Natural killer cell (primary cell): ENCODE data around the gene PGS1. TPM values are rescaled to one million over a fixed set of nuclear protein-coding genes. Genes with fewer than 3 reads are reported as not detected.
A peak's percentile ranks its signal among the peaks of the same experiment; 100 is the strongest.

Experiments
- ATAC-seq, 3 donors: fragments of 150-1000 bp in 2 of 3; fragments of 200-7000 bp in 1 of 3; cut with Tn5 transposase; 1 replicate in 1 of 3; 2 replicates in 2 of 3; pipeline ENCODE4 v1.10.0; 2021; ENCODE audit warnings: mild to moderate bottlenecking in 2 of 3, moderate library complexity in 2 of 3
- DNase-seq, 2 donors: peaks; one replicate each; pipeline versions ENCODE4 v3.0.0 to v3.0.0-alpha.2; 2013 to 2021; ENCODE audit warnings: mixed read lengths in 1 of 2
- H3K27ac ChIP-seq: one replicate; pipeline ENCODE4 v1.5.1; 2013; ENCODE audit warnings: mild to moderate bottlenecking, low read length
- H3K27me3 ChIP-seq: one replicate; pipeline ENCODE4 v1.6.1; 2013; ENCODE audit warnings: low read length; ENCODE audit not compliant: control insufficient read depth, insufficient read depth
- H3K36me3 ChIP-seq: one replicate; pipeline ENCODE4 v1.6.1; 2013; ENCODE audit warnings: low read length; ENCODE audit not compliant: control insufficient read depth, insufficient read depth
- H3K4me1 ChIP-seq: one replicate; pipeline ENCODE4 v1.6.1; 2013; ENCODE audit warnings: low read length; ENCODE audit not compliant: control insufficient read depth, insufficient read depth
- H3K4me3 ChIP-seq: one replicate; pipeline ENCODE4 v1.5.1; 2013; ENCODE audit warnings: low read length
- H3K9me3 ChIP-seq: one replicate; pipeline ENCODE4 v1.6.1; 2013; ENCODE audit warnings: low read length; ENCODE audit not compliant: control insufficient read depth, insufficient read depth
- H3K27ac Mint-ChIP-seq, 2 donors: one replicate each; pipeline ENCODE4 v1.8.0; 2022; ENCODE audit warnings: mild to moderate bottlenecking in 2 of 2, mixed read lengths in 2 of 2, moderate library complexity in 1 of 2
- H3K27me3 Mint-ChIP-seq, 2 donors: one replicate each; pipeline ENCODE4 v1.8.0; 2022; ENCODE audit warnings: low read depth in 2 of 2, mixed read lengths in 2 of 2
- H3K36me3 Mint-ChIP-seq: one replicate; pipeline ENCODE4 v1.8.0; 2022; ENCODE audit warnings: mixed read lengths
- H3K4me1 Mint-ChIP-seq, 2 donors: one replicate each; pipeline ENCODE4 v1.8.0; 2022; ENCODE audit warnings: mixed read lengths in 2 of 2
- H3K4me3 Mint-ChIP-seq: one replicate; pipeline ENCODE4 v1.8.0; 2022; ENCODE audit warnings: mild to moderate bottlenecking, moderate library complexity, mixed read lengths
- H3K9me3 Mint-ChIP-seq, 2 donors: one replicate each; pipeline ENCODE4 v1.8.0; 2022; ENCODE audit warnings: mixed read lengths in 2 of 2
- CTCF ChIP-seq: fragments of 200-600 bp; IDR thresholded peaks from one replicate; pipeline ENCODE4 v1.8.0; 2022; ENCODE audit warnings: antibody characterized with exemption
- WGBS: methylation state at CpG from one replicate; pipeline ENCODE4 v1.1.7; 2013; ENCODE audit warnings: missing lambda C conversion rate; ENCODE audit not compliant: insufficient coverage; 5-methylcytosine and 5-hydroxymethylcytosine counted together
- intact Hi-C: fragments of 100-400 bp; cut with micrococcal nuclease; formaldehyde crosslinking; loops from one replicate; pipeline ENCODE4 v1.14.2; 2022
- total RNA-seq, 4 donors: library from RNA; stranded (reverse); fragments of 120-200 nt in 1 of 4; gene quantifications; one replicate each; pipeline versions ENCODE4 v1.2.3 to v1.2.4, GENCODE V29; 2013 to 2022

Gene PGS1
- total RNA-seq, 3 donors from 2014 or later (not counting 1 experiment from before 2014, with no cell fraction given), result 47.9 to 53.6 (median 48.3) TPM

- peak in 1 of 2 donors; percentile 53 for DNase-seq
- no peak for ATAC-seq
- no peak overlapping the region for H3K4me3 ChIP-seq
- WGBS, result 47% methylated on average over 2 of the region's 4 CpGs
- H3K4me1 Mint-ChIP-seq, result peaks cover 16% of the 10 kb centered on the region in 2 donors
- H3K4me1 ChIP-seq, result peaks cover 33% of the 10 kb centered on the region
- no peaks in the 10 kb centered on the region for H3K9me3 ChIP-seq
- intact Hi-C loops, result no loop called here
- no peak overlapping the region for H3K27ac ChIP-seq
- H3K9me3 Mint-ChIP-seq, result no peaks in the 10 kb centered on the region
- H3K36me3 Mint-ChIP-seq, result no peaks in the 10 kb centered on the region
- no peak for TF ChIP-seq CTCF
- H3K27me3 ChIP-seq, result no peaks in the 10 kb centered on the region
- no peaks in the 10 kb centered on the region for H3K36me3 ChIP-seq
- H3K27me3 Mint-ChIP-seq, result peaks cover 0 to 11% of the 10 kb centered on the region in 2 donors
- no peak overlapping the region for H3K4me3 Mint-ChIP-seq
- no peak overlapping the region for H3K27ac Mint-ChIP-seq
Observed at GRCh38 chr17:78332991-78333390, 45.5 kb upstream of the PGS1 start.

- Histone ChIP-seq H3K9me3 (no peaks in the 10 kb centered on the region), H3K36me3 (no peaks in the 10 kb centered on the region), H3K4me1 (peaks cover 24% of the 10 kb centered on the region), H3K4me3 (no peak overlapping the region), H3K27ac (no peak overlapping the region), H3K27me3 (no peaks in the 10 kb centered on the region)
- Mint-ChIP-seq H3K36me3 (no peaks in the 10 kb centered on the region), H3K4me3 (no peak overlapping the region), H3K9me3 (no peaks in the 10 kb centered on the region), H3K4me1 (peaks cover 7 to 8% of the 10 kb centered on the region in 2 donors), H3K27me3 (peaks cover 0 to 11% of the 10 kb centered on the region in 2 donors), H3K27ac (no peak overlapping the region)
- DNase-seq (no peak), ATAC-seq (no peak)
- intact Hi-C loops, result no loop called here
- TF ChIP-seq CTCF, result no peak
- WGBS, result 94% methylated on average over 8 of the region's 11 CpGs
Observed at GRCh38 chr17:78335209-78335608, 43.2 kb upstream of the PGS1 start.

GRCh38 chr17:78337244-78338109 lies 41.0 kb upstream of the PGS1 start:
- H3K27me3 ChIP-seq, result no peaks in the 10 kb centered on the region
- DNase-seq, result no peak
- no peaks in the 10 kb centered on the region for H3K9me3 Mint-ChIP-seq
- H3K27me3 Mint-ChIP-seq, result peaks cover 2 to 7% of the 10 kb centered on the region in 2 donors
- no peaks in the 10 kb centered on the region for H3K36me3 Mint-ChIP-seq
- TF ChIP-seq CTCF, result no peak
- ATAC-seq, result peak in 2 of 3 donors; percentile 21 to 33
- 86% methylated on average over 15 of the region's 19 CpGs for WGBS
- H3K27ac Mint-ChIP-seq, result no peak overlapping the region
- H3K36me3 ChIP-seq, result no peaks in the 10 kb centered on the region
- H3K4me1 Mint-ChIP-seq, result peaks cover 8 to 13% of the 10 kb centered on the region in 2 donors
- no peak overlapping the region for H3K4me3 Mint-ChIP-seq
- no peak overlapping the region for H3K27ac ChIP-seq
- peaks cover 40% of the 10 kb centered on the region for H3K4me1 ChIP-seq
- H3K9me3 ChIP-seq, result no peaks in the 10 kb centered on the region
- H3K4me3 ChIP-seq, result no peak overlapping the region
- intact Hi-C loops, result no loop called here
